ENCODE data around the gene PAGE2B.

PAGE2B gene

GRCh38 chrX:55029291-55029690, 45.5 kb upstream of the PAGE2B start:
- no peak for ATAC-seq
- TF ChIP-seq GLIS3 (CRISPR knock-in tag; IDR thresholded peaks at IDR 0.05) (no peak), ZC3H10 (CRISPR knock-in tag; IDR thresholded peaks at IDR 0.05) (no peak), ISL1 (CRISPR knock-in tag; IDR thresholded peaks at IDR 0.05) (no peak), POU6F1 (CRISPR knock-in tag; IDR thresholded peaks at IDR 0.05; ENCODE audit: borderline replicate concordance, low read depth) (no peak), CREB5 (CRISPR knock-in tag; IDR thresholded peaks at IDR 0.05; ENCODE audit: low read depth) (no peak), ZNF70 (CRISPR knock-in tag; IDR thresholded peaks at IDR 0.05) (no peak), BACH2 (CRISPR knock-in tag; IDR thresholded peaks at IDR 0.05; ENCODE audit: borderline replicate concordance) (no peak), CSDC2 (CRISPR knock-in tag; IDR thresholded peaks at IDR 0.05) (no peak), TCF4 (CRISPR knock-in tag; IDR thresholded peaks at IDR 0.05; ENCODE audit: borderline replicate concordance) (no peak), ZFP3 (CRISPR knock-in tag; IDR thresholded peaks at IDR 0.05) (no peak), OSR1 (CRISPR knock-in tag; IDR thresholded peaks at IDR 0.05) (no peak), TOX (CRISPR knock-in tag; IDR thresholded peaks at IDR 0.05; ENCODE audit: borderline replicate concordance) (no peak)

GRCh38 chrX:55030271-55031205, 44.3 kb upstream of the PAGE2B start, which contains the start of gene ALAS2:
TSS of gene ALAS2 (minus strand) at chrX:55030977. CDS start at chrX:55026000, 4,977 bp downstream.
- TF ChIP-seq TOX (CRISPR knock-in tag; IDR thresholded peaks at IDR 0.05; ENCODE audit: borderline replicate concordance) = no peak
- TF ChIP-seq SNAI2 (CRISPR knock-in tag; IDR thresholded peaks at IDR 0.05) = no peak
- no peak for TF ChIP-seq ESRRG (CRISPR knock-in tag; IDR thresholded peaks at IDR 0.05)
- TF ChIP-seq ZNF565 (CRISPR knock-in tag; conservative IDR thresholded peaks at IDR 0.05; ENCODE audit: low read depth) = no peak
- no peak for TF ChIP-seq RARB (CRISPR knock-in tag; IDR thresholded peaks at IDR 0.05)
- no peak for TF ChIP-seq GLIS3 (CRISPR knock-in tag; IDR thresholded peaks at IDR 0.05)
- TF ChIP-seq POU6F1 (CRISPR knock-in tag; IDR thresholded peaks at IDR 0.05; ENCODE audit: borderline replicate concordance, low read depth) = no peak
- TF ChIP-seq TSHZ2 (CRISPR knock-in tag; IDR thresholded peaks at IDR 0.05) = no peak
- TF ChIP-seq ZC3H10 (CRISPR knock-in tag; IDR thresholded peaks at IDR 0.05) = no peak
- TF ChIP-seq BACH2 (CRISPR knock-in tag; IDR thresholded peaks at IDR 0.05; ENCODE audit: borderline replicate concordance) = no peak
- TF ChIP-seq ZFP3 (CRISPR knock-in tag; IDR thresholded peaks at IDR 0.05) = no peak
- TF ChIP-seq TCF4 (CRISPR knock-in tag; IDR thresholded peaks at IDR 0.05; ENCODE audit: borderline replicate concordance) = no peak
- TF ChIP-seq ISL1 (CRISPR knock-in tag; IDR thresholded peaks at IDR 0.05) = no peak
- TF ChIP-seq ZNF8 (CRISPR knock-in tag; IDR thresholded peaks at IDR 0.05) = no peak
- no peak for ATAC-seq

GRCh38 chrX:55033429-55033828, 41.4 kb upstream of the PAGE2B start:
- ATAC-seq = no peak
- TF ChIP-seq CREB5 (CRISPR knock-in tag; IDR thresholded peaks at IDR 0.05; ENCODE audit: low read depth) (no peak), CSRNP3 (CRISPR knock-in tag; IDR thresholded peaks at IDR 0.05) (no peak)

Data from SK-N-SH treated with all-trans-retinoic acid at 6 μM for 48 hours (cell line).